ENCODE results near the gene CEP112. TPM values are rescaled to one million over a fixed set of nuclear protein-coding genes. Genes with fewer than 3 reads are reported as not detected.

CEP112 gene
- total and polyA plus RNA-seq, 2 donors (not counting 3 experiments of a cell fraction or from before 2014, with no cell fraction given) = 1.5 to 25.3 TPM

DNA sequence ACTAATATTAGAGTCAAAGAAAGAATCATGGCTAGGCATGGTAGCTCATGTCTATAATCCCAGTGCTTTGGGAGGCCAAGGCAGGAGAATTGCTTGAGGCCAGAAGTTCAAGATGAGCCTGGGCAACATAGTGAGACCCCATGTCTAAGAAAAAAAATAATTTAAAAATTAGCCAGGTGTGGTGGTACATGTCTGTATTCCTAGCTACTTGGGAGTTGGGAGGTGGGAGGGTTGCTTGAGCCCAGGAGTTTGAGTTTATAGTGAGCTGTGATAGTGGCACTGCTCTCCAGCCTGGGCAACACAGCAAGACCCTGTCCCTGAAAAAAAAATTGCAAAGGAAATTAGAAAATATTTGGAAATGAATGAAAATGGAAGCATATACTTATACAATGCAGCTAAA, 420.2 kb downstream of the CEP112 start:
- no peak for FAIRE-seq
- H3K4me3 ChIP-seq (replicated peaks in 1 of 3; ENCODE audit: insufficient read depth in 1 of 3, low read depth in 1 of 3, low read length in 3 of 3) = no peak overlapping the region
- CTCF ChIA-PET = interaction anchor here (1.2 to 1.8 kb wide), 3 partner anchors 8 to 19 kb away, joined by 3 to 5 read pairs (median 3); no protein-coding TSS in a partner anchor
- no peak overlapping the region for H3K4me2 ChIP-seq (ENCODE audit: insufficient read depth, low read length)
- H3K79me2 ChIP-seq (ENCODE audit: control insufficient read depth, insufficient read depth, low read length) = no peaks in the 10 kb centered on the region
- H2AFZ ChIP-seq (ENCODE audit: low read depth, low read length) = no peak overlapping the region
- no TSS peak for BruUV-seq (replicated peaks)
- TF ChIP-seq EZH2 (IDR thresholded peaks at IDR 0.05; ENCODE audit: borderline replicate concordance, low read depth, low read length, severe bottlenecking) = no peak
- TF ChIP-seq JUN (IDR thresholded peaks at IDR 0.05; ENCODE audit: borderline replicate concordance, insufficient read depth, insufficient read length, low read depth) = no peak
- TF ChIP-seq POLR2AphosphoS5 (IDR thresholded peaks at IDR 0.05; ENCODE audit: insufficient read depth, low read depth, low read length) = no peak
- TF ChIP-seq, protein P1, sequence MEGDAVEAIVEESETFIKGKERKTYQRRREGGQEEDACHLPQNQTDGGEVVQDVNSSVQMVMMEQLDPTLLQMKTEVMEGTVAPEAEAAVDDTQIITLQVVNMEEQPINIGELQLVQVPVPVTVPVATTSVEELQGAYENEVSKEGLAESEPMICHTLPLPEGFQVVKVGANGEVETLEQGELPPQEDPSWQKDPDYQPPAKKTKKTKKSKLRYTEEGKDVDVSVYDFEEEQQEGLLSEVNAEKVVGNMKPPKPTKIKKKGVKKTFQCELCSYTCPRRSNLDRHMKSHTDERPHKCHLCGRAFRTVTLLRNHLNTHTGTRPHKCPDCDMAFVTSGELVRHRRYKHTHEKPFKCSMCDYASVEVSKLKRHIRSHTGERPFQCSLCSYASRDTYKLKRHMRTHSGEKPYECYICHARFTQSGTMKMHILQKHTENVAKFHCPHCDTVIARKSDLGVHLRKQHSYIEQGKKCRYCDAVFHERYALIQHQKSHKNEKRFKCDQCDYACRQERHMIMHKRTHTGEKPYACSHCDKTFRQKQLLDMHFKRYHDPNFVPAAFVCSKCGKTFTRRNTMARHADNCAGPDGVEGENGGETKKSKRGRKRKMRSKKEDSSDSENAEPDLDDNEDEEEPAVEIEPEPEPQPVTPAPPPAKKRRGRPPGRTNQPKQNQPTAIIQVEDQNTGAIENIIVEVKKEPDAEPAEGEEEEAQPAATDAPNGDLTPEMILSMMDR (IDR thresholded peaks at IDR 0.05; ENCODE audit: extremely low read depth in 1 of 2, insufficient read depth in 1 of 2, low read depth in 1 of 2, low read length in 2 of 2) = no peak
- no peak for TF ChIP-seq POLR2A (IDR thresholded peaks at IDR 0.05; ENCODE audit: low read depth, low read length)
- no peak for TF ChIP-seq FOS (IDR thresholded peaks at IDR 0.05; ENCODE audit: borderline replicate concordance, insufficient read depth, low read length)
- no peak for TF ChIP-seq GATA2 (IDR thresholded peaks at IDR 0.05; ENCODE audit: insufficient read depth, insufficient read length, low read depth, low read length)
- no peak for TF ChIP-seq MAX (IDR thresholded peaks at IDR 0.05; ENCODE audit: insufficient read depth, insufficient read length)
- TF ChIP-seq MYC (IDR thresholded peaks at IDR 0.05; ENCODE audit: low read depth, low read length) = no peak
- intact Hi-C loops (cut with micrococcal nuclease) = no loop called here
- no peaks in the 10 kb centered on the region for H3K4me1 ChIP-seq (ENCODE audit: control insufficient read depth, extremely low read depth, insufficient read depth, low read length)
- POLR2A ChIA-PET = no interaction called here
- H3K9ac ChIP-seq (replicated peaks; ENCODE audit: extremely low read depth, insufficient read depth, low read length) = no peak overlapping the region
- DNase-seq (ENCODE audit: low read depth, low spot score) = no peak
- H3K36me3 ChIP-seq (ENCODE audit: control insufficient read depth in 2 of 2, extremely low read depth in 1 of 2, insufficient read depth in 2 of 2, low read length in 2 of 2) = no peaks in the 10 kb centered on the region
- dilution Hi-C loops (cut with MboI; ENCODE audit: extremely low pct_ligation_motif_present, low sequenced_read_pairs) = no loop called here
- no peaks in the 10 kb centered on the region for H3K9me1 ChIP-seq (replicated peaks; ENCODE audit: control insufficient read depth, extremely low read depth, insufficient read depth, low read length)
- no peaks in the 10 kb centered on the region for H3K9me3 ChIP-seq (replicated peaks; ENCODE audit: control insufficient read depth, insufficient read depth, low read length)
- no peak overlapping the region for H3K27ac ChIP-seq (ENCODE audit: insufficient read depth, low read depth, low read length)
- H4K20me1 ChIP-seq (replicated peaks; ENCODE audit: control insufficient read depth, extremely low read depth, insufficient read depth, low read length) = no peaks in the 10 kb centered on the region
- no peaks in the 10 kb centered on the region for H3K27me3 ChIP-seq (ENCODE audit: control insufficient read depth in 2 of 2, insufficient read depth in 2 of 2, low read length in 2 of 2)

All from endothelial cell of umbilical vein (primary cell).